PC-3 (cell line): Measurements from ENCODE around the gene CDK10. TPM values are rescaled to one million over a fixed set of nuclear protein-coding genes. Genes with fewer than 3 reads are reported as not detected.

Experiments used
- ATAC-seq: fragments of 200-7000 bp; cut with Tn5 transposase; 2 replicates; pipeline ENCODE4 v1.9.1; 2020; ENCODE audit warnings: mild to moderate bottlenecking, moderate library complexity
- BruUV-seq: library from RNA; stranded (reverse); fragments of 400-500 nt; replicated peaks from 2 replicates; lab custom pipeline; 2021; lab: Mats Ljungman, UMichigan
- CTCF ChIA-PET: fragments of 300-600 bp; sonication (Branson Sonifier 250); formaldehyde crosslinking; loops from one replicate; lab custom pipeline; 2022; ENCODE audit warnings: antibody characterized with exemption; lab: Charles Lee
- POLR2A ChIA-PET: fragments of 300-600 bp; sonication (Branson Sonifier 250); formaldehyde crosslinking; loops from one replicate; lab custom pipeline; 2022; ENCODE audit warnings: antibody characterized with exemption; ENCODE audit not compliant: unreplicated experiment; lab: Charles Lee
- DNase-seq: peaks from one replicate; pipeline ENCODE4 v3.0.0-alpha.2; 2015
- H2AFZ ChIP-seq: fragments of 300-600 bp; sonication (generic); 2 replicates; pipeline ENCODE4 v1.6.0; 2016; ENCODE audit warnings: antibody characterized with exemption, low read length
- H3F3A ChIP-seq: fragments of 300-600 bp; sonication (generic); one replicate; pipeline ENCODE4 v1.6.0; 2017; ENCODE audit warnings: antibody characterized with exemption, low read length, control low read depth, mild to moderate bottlenecking; ENCODE audit not compliant: unreplicated experiment
- H3K27ac ChIP-seq: fragments of 300-600 bp; sonication (generic); 2 replicates; pipeline ENCODE4 v1.5.1; 2016; ENCODE audit warnings: mild to moderate bottlenecking, low read length
- H3K27me3 ChIP-seq: fragments of 300-600 bp; sonication (generic); 2 replicates; pipeline ENCODE4 v1.6.1; 2016; ENCODE audit warnings: low read length, mixed read lengths
- H3K36me3 ChIP-seq: fragments of 300-600 bp; sonication (generic); 2 replicates; pipeline ENCODE4 v1.6.1; 2016; ENCODE audit warnings: low read depth, mixed run types, low read length, mixed read lengths
- H3K4me1 ChIP-seq: fragments of 300-600 bp; sonication (generic); 2 replicates; pipeline ENCODE4 v1.5.1; 2016; ENCODE audit warnings: low read length; ENCODE audit not compliant: insufficient read depth
- H3K4me2 ChIP-seq: fragments of 300-600 bp; sonication (generic); 2 replicates; pipeline ENCODE4 v1.6.0; 2016; ENCODE audit warnings: low read length
- H3K4me3 ChIP-seq: fragments of 300-600 bp; sonication (generic); 2 replicates; pipeline ENCODE4 v1.5.1; 2016; ENCODE audit warnings: mild to moderate bottlenecking, low read length, mixed read lengths
- H3K79me2 ChIP-seq: fragments of 300-600 bp; sonication (generic); 2 replicates; pipeline ENCODE4 v1.6.1; 2017; ENCODE audit warnings: low read length, mixed read lengths
- H3K9ac ChIP-seq: fragments of 300-600 bp; sonication (generic); 2 replicates; pipeline ENCODE4 v1.6.0; 2016; ENCODE audit warnings: mild to moderate bottlenecking, low read length
- H3K9me2 ChIP-seq: fragments of 300-600 bp; sonication (generic); replicated peaks from 2 replicates; pipeline ENCODE4 v1.6.1; 2016; ENCODE audit warnings: mixed run types, low read length, mixed read lengths
- H3K9me3 ChIP-seq: fragments of 300-600 bp; sonication (generic); 2 replicates; pipeline ENCODE4 v1.6.1; 2016; ENCODE audit warnings: low read length, mixed read lengths
- H4K20me1 ChIP-seq: fragments of 300-600 bp; sonication (generic); 2 replicates; pipeline ENCODE4 v1.6.1; 2016; ENCODE audit warnings: low read length, mixed read lengths
- EZH2 ChIP-seq: fragments of 300-600 bp; sonication (generic); IDR thresholded peaks from one replicate; pipeline ENCODE4 v1.6.1; 2017; ENCODE audit warnings: antibody characterized with exemption, mild to moderate bottlenecking, low read length; ENCODE audit not compliant: unreplicated experiment
- EZH2phosphoT487 ChIP-seq: fragments of 300-600 bp; sonication (generic); IDR thresholded peaks from 2 replicates; pipeline ENCODE4 v1.6.1; 2018; ENCODE audit warnings: mild to moderate bottlenecking, antibody characterized with exemption, low read length, borderline replicate concordance
- intact Hi-C: fragments of 100-400 bp; cut with micrococcal nuclease; formaldehyde crosslinking; loops from 2 replicates; pipeline ENCODE4 v1.9.0; 2023
- total RNA-seq: library from RNA; depleted of rRNA; stranded (reverse); fragments of >200 nt; gene quantifications from 2 replicates; pipeline ENCODE4 v1.2.3, GENCODE V29; 2014
- TF ChIP-seq, protein P1 (sequence below): fragments of 300-600 bp; sonication (generic); conservative IDR thresholded peaks from 2 replicates; pipeline ENCODE4 v1.5.1; 2017; ENCODE audit warnings: antibody characterized with exemption, low read depth, mild to moderate bottlenecking, low read length

CDK10 gene
- total RNA-seq, 1 experiment from 2014 or later: 50.0 TPM

DNA sequence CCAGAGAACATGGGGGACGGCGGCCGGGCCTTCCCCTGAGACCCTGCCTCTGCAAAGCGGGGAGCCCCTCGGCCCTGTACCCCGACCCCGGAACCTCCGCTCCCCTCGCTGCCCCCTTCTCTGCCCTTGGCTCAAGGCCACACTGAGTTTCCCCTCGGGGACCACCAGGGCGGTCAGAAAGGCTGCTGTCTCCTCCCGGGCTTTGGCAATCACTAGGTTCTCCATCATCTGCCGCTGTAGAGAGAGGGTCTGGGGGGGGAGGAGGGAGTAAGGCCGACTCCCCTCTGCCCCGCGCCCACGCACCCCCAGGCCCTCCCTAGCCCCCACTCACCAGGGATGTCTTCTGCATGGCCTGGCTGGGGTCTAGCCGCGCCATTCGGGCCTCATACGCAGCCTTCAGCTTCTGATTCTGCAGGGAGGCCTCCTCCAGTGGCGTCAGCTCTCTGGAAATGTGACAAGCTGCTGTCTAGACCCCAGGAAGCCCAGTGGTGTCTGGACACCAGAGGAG is 25.8 kb downstream of the CDK10 start:
- peak; percentile 39 for ATAC-seq

DNA sequence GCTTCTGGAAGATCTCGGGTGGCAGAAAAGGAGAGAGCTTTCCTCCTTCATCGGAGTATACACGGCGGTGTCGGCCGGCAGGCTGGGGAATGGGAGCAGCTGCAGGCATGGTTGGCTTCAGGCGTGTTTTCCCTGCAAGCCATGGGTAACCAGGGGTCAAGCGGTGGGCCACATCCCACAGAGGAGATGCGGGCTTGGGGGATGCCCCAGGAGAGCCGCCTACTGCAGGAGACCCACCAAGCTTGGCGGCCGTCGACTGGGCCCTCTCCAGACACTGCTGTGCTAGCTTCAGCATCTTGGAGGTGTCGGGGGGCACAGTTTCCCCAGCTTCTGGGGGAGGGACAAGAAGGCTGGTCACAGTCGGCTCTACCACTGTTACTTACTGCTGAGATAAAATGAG is 30.0 kb downstream of the CDK10 start:
- ATAC-seq (no peak), DNase-seq (no peak)
- peaks cover 16% of the 10 kb centered on the region for H3K4me1 ChIP-seq
- intact Hi-C loops: no loop called here
- no peaks in the 10 kb centered on the region for H3K9me2 ChIP-seq
- no peaks in the 10 kb centered on the region for H3K27me3 ChIP-seq
- no peak overlapping the region for H3K27ac ChIP-seq
- H2AFZ ChIP-seq: no peak overlapping the region
- BruUV-seq: no TSS peak
- no peak overlapping the region for H3K9ac ChIP-seq
- POLR2A ChIA-PET: interaction anchor here (0.6 kb wide), 1 partner anchor 17 kb away, joined by 4 read pairs; no protein-coding TSS in a partner anchor
- no peaks in the 10 kb centered on the region for H3F3A ChIP-seq
- H3K4me2 ChIP-seq: no peak overlapping the region
- peaks cover 27% of the 10 kb centered on the region for H3K79me2 ChIP-seq
- CTCF ChIA-PET: no interaction called here
- no peak for TF ChIP-seq EZH2phosphoT487
- TF ChIP-seq, protein P1, sequence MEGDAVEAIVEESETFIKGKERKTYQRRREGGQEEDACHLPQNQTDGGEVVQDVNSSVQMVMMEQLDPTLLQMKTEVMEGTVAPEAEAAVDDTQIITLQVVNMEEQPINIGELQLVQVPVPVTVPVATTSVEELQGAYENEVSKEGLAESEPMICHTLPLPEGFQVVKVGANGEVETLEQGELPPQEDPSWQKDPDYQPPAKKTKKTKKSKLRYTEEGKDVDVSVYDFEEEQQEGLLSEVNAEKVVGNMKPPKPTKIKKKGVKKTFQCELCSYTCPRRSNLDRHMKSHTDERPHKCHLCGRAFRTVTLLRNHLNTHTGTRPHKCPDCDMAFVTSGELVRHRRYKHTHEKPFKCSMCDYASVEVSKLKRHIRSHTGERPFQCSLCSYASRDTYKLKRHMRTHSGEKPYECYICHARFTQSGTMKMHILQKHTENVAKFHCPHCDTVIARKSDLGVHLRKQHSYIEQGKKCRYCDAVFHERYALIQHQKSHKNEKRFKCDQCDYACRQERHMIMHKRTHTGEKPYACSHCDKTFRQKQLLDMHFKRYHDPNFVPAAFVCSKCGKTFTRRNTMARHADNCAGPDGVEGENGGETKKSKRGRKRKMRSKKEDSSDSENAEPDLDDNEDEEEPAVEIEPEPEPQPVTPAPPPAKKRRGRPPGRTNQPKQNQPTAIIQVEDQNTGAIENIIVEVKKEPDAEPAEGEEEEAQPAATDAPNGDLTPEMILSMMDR: no peak
- no peak for TF ChIP-seq EZH2
- no peaks in the 10 kb centered on the region for H4K20me1 ChIP-seq
- H3K36me3 ChIP-seq: peaks cover 3% of the 10 kb centered on the region; the same call in 1 of the 2 replicates
- no peak overlapping the region for H3K4me3 ChIP-seq
- no peaks in the 10 kb centered on the region for H3K9me3 ChIP-seq

More for the DNA sequence above, 25.8 kb downstream of the CDK10 start:
- Histone ChIP-seq H3K4me1 (no peaks in the 10 kb centered on the region), H2AFZ (no peak overlapping the region), H3F3A (no peaks in the 10 kb centered on the region), H3K9me2 (no peaks in the 10 kb centered on the region), H3K36me3 (peaks cover 3% of the 10 kb centered on the region; the same call in 1 of the 2 replicates), H3K27me3 (no peaks in the 10 kb centered on the region), H3K4me3 (peak overlapping the region; percentile 87), H3K79me2 (peaks cover 27% of the 10 kb centered on the region), H3K9ac (peak overlapping the region; percentile 94), H4K20me1 (no peaks in the 10 kb centered on the region), H3K4me2 (peak overlapping the region; percentile 85), H3K9me3 (no peaks in the 10 kb centered on the region), H3K27ac (0 out of 2 replicates have a peak overlapping the region, but pooled peaks have one; percentile 10)
- no TSS peak for BruUV-seq
- TF ChIP-seq EZH2phosphoT487 (no peak), EZH2 (no peak)
- TF ChIP-seq, protein P1: no peak
- DNase-seq: peak; percentile 18
- ChIA-PET CTCF (no interaction called here), POLR2A (interaction anchor here (0.5 kb wide), 1 partner anchor 30 kb away, joined by 3 read pairs; no protein-coding TSS in a partner anchor)
- intact Hi-C loops: no loop called here

DNA sequence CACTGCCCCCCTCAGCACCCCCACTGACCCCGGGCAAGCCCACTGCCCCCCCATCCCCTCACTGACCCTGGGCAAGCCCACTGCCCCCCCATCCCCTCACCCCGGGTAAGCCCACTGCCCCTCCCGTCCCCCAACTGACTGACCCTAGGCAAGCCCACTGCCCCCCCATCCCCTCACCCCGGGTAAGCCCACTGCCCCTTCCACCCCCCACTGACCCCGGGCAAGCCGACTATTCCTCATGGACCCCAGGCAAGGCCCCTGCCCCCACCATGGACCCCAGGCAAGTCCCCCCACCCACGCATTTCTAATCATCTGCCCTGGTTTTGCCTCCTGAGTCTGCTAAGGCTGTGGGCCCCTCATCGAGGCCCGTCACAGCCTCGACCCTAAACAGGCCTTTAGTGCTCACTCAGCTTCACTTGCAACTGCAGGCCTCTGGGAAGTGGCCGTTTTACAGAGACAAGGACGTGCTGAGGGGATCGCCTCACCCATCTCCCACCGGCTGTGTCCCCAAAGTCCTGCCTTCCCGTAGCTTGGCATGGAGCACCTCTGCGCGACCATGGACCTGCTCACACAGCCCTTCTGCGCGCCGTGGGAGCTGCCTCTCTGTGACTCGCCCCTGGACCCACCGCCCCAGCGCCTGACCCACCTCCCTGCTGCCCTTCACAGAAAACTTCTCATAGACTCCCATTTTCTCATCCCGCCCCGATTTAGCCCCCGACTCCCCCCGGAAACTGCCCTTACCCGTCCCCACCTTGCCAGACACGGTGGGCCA is 30.6 kb downstream of the CDK10 start:
- TF ChIP-seq, protein P1: no peak
- TF ChIP-seq EZH2phosphoT487 (no peak), EZH2 (no peak)
- POLR2A ChIA-PET: interaction anchor here (0.6 kb wide), 1 partner anchor 16 kb away, joined by 4 read pairs; no protein-coding TSS in a partner anchor
- no peaks in the 10 kb centered on the region for H3K9me2 ChIP-seq
- no peaks in the 10 kb centered on the region for H4K20me1 ChIP-seq
- no peaks in the 10 kb centered on the region for H3K27me3 ChIP-seq
- no peak overlapping the region for H3K4me2 ChIP-seq
- no peaks in the 10 kb centered on the region for H3F3A ChIP-seq
- CTCF ChIA-PET: no interaction called here
- peaks cover 24% of the 10 kb centered on the region for H3K79me2 ChIP-seq
- H3K27ac ChIP-seq: no peak overlapping the region
- H2AFZ ChIP-seq: no peak overlapping the region
- no peak overlapping the region for H3K4me3 ChIP-seq
- intact Hi-C loops: no loop called here
- DNase-seq: no peak
- H3K9ac ChIP-seq: no peak overlapping the region
- H3K4me1 ChIP-seq: peaks cover 16% of the 10 kb centered on the region
- ATAC-seq: no peak
- no peaks in the 10 kb centered on the region for H3K9me3 ChIP-seq
- peaks cover 3% of the 10 kb centered on the region; the same call in 1 of the 2 replicates for H3K36me3 ChIP-seq
- BruUV-seq: no TSS peak
